Psoas muscle (tissue), 8 donors: ENCODE measurements around the gene TMEM192. TPM values are rescaled to one million over a fixed set of nuclear protein-coding genes. Genes with fewer than 3 reads are reported as not detected.

Source experiments
- ATAC-seq, 4 donors: fragments of 200-7000 bp; cut with Tn5 transposase; one replicate each; pipeline ENCODE4 v1.9.1; 2020; ENCODE audit warnings: moderate library complexity in 3 of 4, mild to moderate bottlenecking in 2 of 4
- DNase-seq, 2 donors: peaks; one replicate each; pipeline ENCODE4 v3.0.0-alpha.2; 2020
- H3K27ac ChIP-seq: fragments of 200-600 bp; one replicate; pipeline ENCODE4 v1.8.0; 2022
- H3K27me3 ChIP-seq, 3 donors: fragments of 200-600 bp in 1 of 3; one replicate each; pipeline versions ENCODE4 v1.6.1 to v1.8.0; 2013 to 2022; ENCODE audit warnings: low read length in 2 of 3, mild to moderate bottlenecking in 2 of 3, moderate library complexity in 1 of 3; ENCODE audit not compliant: insufficient read depth in 3 of 3
- H3K36me3 ChIP-seq, 2 donors: fragments of 200-600 bp in 1 of 2; one replicate each; pipeline versions ENCODE4 v1.6.1 to v1.8.0; 2013 to 2022; ENCODE audit warnings: low read depth in 1 of 2, mild to moderate bottlenecking in 1 of 2, moderate library complexity in 1 of 2; ENCODE audit not compliant: insufficient read depth in 1 of 2
- H3K4me1 ChIP-seq: fragments of 200-600 bp; one replicate; pipeline ENCODE4 v1.8.0; 2022
- H3K4me3 ChIP-seq: fragments of 200-600 bp; one replicate; pipeline ENCODE4 v1.8.0; 2022; ENCODE audit warnings: mild to moderate bottlenecking
- H3K9me3 ChIP-seq: fragments of 200-600 bp; one replicate; pipeline ENCODE4 v1.8.0; 2022
- WGBS, 3 donors: extraction: QIAGEN DNeasy Blood & Tissue Kit; methylation state at CpG; one replicate each; pipeline versions ENCODE4 v1.1.6 to v1.1.7; 2013; 5-methylcytosine and 5-hydroxymethylcytosine counted together
- intact Hi-C, 2 donors: fragments of 100-400 bp; cut with DNase I; formaldehyde crosslinking; loops; one replicate each; pipeline versions ENCODE4 v1.11.0 to v1.14.2; 2022
- polyA plus RNA-seq, 3 donors: library from polyadenylated mRNA; stranded (reverse); fragments of 200-250 nt; gene quantifications; one replicate each; pipeline ENCODE4 v1.2.3, GENCODE V29; 2013
- total RNA-seq, 4 donors: library from RNA; stranded (reverse); fragmentation: NEBNext Ultra II Directional in 2 of 4; extraction: Animal tissue kit (Norgen Biotek cat#: 25700) in 2 of 4; gene quantifications; one replicate each; pipeline versions ENCODE4 v1.2.1 to v1.2.4, GENCODE V29; 2021 to 2023
- TF ChIP-seq, protein P1 (sequence below): fragments of 200-600 bp; IDR thresholded peaks from one replicate; pipeline ENCODE4 v1.8.0; 2022; ENCODE audit warnings: antibody characterized with exemption
- donor health status: healthy with polysubstance abuse.
- donor health status: DM: no; HTN: no; CAD: no; lungs with moderate emphysema.
- donor health status: Bipolar disorder and iron deficiency.
- donor health status: healthy.
- donor health status: DM: yes; HTN: yes; CAD: no.
- donor health status: DM: no; HTN: no; CAD: no.
- donor health status: DM: no; HTN: no; CAD: no.
- donor health status: DM: yes; HTN: yes; CAD: no.

TMEM192 gene
- total and polyA plus RNA-seq, 7 donors, result 4.4 to 16.3 (median 14.5) TPM

DNA sequence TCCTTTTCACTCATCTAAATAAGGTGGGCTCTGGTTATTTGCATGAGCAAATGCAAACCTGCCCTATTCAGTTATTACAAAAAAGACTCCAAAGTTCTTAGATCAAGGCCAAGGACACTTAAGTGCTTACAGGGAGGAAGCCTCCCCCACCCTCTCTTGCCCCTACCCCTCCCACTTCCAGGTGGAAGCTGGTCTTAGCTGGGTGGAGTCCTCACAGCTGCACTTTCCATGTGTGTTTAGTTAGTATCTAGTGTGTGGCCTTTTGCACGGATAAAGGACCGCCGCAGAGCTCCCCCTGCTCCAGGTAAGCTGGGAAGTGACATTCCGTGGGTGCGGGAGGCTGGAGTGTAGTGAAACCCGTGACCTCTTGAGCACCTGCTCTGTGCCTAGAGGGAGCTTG, 59.0 kb downstream of the TMEM192 start, which contains the start of gene TRIM75:
TRIM75 (plus strand) TSS at position 222 of the 400 bp plus-strand sequence. CDS start 5,282 bp downstream, outside the sequence.
- DNase-seq (no peak), ATAC-seq (no peak)
- Histone ChIP-seq H3K27ac (no peak within 1 kb of the TSS), H3K4me1 (no peaks in the 10 kb centered on the region), H3K9me3 (no peaks in the 10 kb centered on the region), H3K27me3 (peaks cover 0 to 4% (median 0%) of the 10 kb centered on the region in 3 donors), H3K4me3 (no peak within 1 kb of the TSS), H3K36me3 (no peaks in the 10 kb centered on the region)
- intact Hi-C loops, result no loop called here
- TF ChIP-seq, protein P1, sequence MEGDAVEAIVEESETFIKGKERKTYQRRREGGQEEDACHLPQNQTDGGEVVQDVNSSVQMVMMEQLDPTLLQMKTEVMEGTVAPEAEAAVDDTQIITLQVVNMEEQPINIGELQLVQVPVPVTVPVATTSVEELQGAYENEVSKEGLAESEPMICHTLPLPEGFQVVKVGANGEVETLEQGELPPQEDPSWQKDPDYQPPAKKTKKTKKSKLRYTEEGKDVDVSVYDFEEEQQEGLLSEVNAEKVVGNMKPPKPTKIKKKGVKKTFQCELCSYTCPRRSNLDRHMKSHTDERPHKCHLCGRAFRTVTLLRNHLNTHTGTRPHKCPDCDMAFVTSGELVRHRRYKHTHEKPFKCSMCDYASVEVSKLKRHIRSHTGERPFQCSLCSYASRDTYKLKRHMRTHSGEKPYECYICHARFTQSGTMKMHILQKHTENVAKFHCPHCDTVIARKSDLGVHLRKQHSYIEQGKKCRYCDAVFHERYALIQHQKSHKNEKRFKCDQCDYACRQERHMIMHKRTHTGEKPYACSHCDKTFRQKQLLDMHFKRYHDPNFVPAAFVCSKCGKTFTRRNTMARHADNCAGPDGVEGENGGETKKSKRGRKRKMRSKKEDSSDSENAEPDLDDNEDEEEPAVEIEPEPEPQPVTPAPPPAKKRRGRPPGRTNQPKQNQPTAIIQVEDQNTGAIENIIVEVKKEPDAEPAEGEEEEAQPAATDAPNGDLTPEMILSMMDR, result no peak
- WGBS, 3 donors, result 71 to 85% (median 76%) methylated on average over 6 of the region's 6 CpGs

DNA sequence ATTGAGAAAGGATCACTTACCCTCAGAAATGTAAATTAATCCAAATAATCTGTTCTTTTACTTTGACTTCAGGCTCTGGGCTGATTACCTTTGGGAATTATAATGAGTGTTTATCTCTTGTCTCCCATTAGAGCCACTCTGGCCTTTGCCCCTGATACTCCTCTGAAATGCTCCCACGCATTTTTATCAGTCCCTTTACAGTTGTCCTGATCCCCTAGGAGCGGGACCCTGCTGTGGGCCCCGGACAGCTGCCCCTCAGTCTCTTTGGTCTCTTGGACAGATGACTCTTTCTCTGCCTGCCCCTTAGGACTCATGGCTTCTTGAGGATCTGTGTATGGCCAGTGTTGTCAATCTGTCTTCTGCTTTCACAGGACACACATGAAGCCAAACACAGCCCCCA, 60.0 kb downstream of the TMEM192 start:
- H3K36me3 ChIP-seq, result no peaks in the 10 kb centered on the region
- no peak overlapping the region for H3K4me3 ChIP-seq
- ATAC-seq (no peak), DNase-seq (no peak)
- TF ChIP-seq, protein P1, result no peak
- intact Hi-C loops, result no loop called here
- peaks cover 0 to 4% (median 0%) of the 10 kb centered on the region in 3 donors for H3K27me3 ChIP-seq
- WGBS, 3 donors, result 62 to 75% (median 67%) methylated on average over 3 of the region's 3 CpGs
- no peak overlapping the region for H3K27ac ChIP-seq
- no peaks in the 10 kb centered on the region for H3K4me1 ChIP-seq
- H3K9me3 ChIP-seq, result no peaks in the 10 kb centered on the region

DNA sequence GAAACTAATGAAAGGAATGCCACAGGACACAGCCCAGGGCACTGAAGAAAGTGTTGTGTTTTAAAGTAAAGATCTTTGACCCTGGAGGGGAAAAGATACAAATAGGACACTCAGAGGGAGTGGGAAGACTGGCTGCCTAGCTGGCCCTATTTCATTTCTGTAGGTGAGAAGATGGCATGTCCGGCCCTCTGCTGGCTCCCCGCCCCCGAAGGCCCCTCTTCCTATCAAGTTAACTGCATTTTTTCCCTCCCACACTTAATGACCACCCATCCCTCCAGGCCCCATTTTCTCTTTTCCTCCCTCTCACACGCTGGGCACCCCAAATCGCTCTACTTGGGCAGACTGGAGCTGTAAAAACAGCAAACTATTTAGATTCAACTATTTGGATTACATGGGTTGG, 64.5 kb downstream of the TMEM192 start:
- DNase-seq, result no peak
- no peak for ATAC-seq
- no peaks in the 10 kb centered on the region for H3K9me3 ChIP-seq
- intact Hi-C loops, result no loop called here
- TF ChIP-seq, protein P1, result no peak
- H3K27ac ChIP-seq, result no peak overlapping the region
- H3K4me1 ChIP-seq, result no peaks in the 10 kb centered on the region
- 69 to 79% (median 76%) methylated on average over 5 of the region's 5 CpGs for WGBS, 3 donors
- H3K36me3 ChIP-seq, result no peaks in the 10 kb centered on the region
- no peak overlapping the region for H3K4me3 ChIP-seq
- H3K27me3 ChIP-seq, result peaks cover 0 to 4% (median 0%) of the 10 kb centered on the region in 3 donors

DNA sequence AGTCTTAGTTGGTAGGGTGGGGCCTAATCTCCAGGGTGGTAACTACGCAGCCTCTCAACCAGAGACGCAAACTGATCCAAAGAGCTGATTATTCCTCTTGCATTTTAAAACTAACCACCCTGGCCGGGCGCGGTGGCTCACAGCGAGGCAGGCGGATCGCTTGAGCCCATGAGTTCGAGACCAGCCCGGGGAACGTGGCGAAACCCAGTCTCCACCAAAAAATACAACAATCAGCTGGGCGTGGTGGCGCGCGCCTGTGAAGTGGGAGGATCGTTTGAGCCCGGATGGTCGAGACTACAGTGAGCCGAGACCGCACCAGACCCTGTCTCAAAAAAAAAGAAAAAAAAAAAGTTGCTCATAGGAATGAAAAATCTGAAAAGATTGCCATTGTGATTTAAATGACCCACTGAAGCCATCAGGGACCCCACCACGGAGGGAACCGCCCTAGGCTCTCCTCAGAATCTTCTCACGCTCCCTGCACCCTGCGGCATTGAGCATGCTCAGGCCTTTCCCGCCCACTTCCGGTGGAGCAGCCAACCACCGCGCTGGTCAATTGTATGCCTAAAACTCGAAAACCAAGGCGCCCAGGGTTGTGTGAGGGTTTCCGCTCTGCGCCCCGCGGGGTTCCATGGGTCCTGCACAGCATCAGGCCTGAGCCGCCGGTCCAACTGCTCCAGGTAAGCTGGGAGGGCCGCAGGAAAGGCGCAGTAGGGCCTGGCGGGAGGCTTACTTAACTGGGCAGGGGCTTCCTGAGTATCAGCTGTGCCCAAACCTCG, 81.0 kb downstream of the TMEM192 start, which contains the start of gene TRIM60:
TRIM60 (plus strand) TSS at position 564 of the 776 bp plus-strand sequence. CDS start 8,074 bp downstream, outside the sequence.
- intact Hi-C loops, result no loop called here
- no peak within 1 kb of the TSS for H3K27ac ChIP-seq
- no peak for DNase-seq
- H3K4me1 ChIP-seq, result no peaks in the 10 kb centered on the region
- H3K4me3 ChIP-seq, result no peak within 1 kb of the TSS
- H3K9me3 ChIP-seq, result no peaks in the 10 kb centered on the region
- no peaks in the 10 kb centered on the region for H3K36me3 ChIP-seq
- 96 to 97% (median 97%) methylated on average over 41 of the region's 41 CpGs for WGBS, 3 donors
- ATAC-seq, result no peak
- H3K27me3 ChIP-seq, result no peaks in the 10 kb centered on the region
- TF ChIP-seq, protein P1, result no peak
